A673 (cell line): ENCODE data around the gene KCND3. TPM values are rescaled to one million over a fixed set of nuclear protein-coding genes. Genes with fewer than 3 reads are reported as not detected.

Source experiments
- BruUV-seq: library from RNA; stranded (reverse); fragments of 400-500 nt; replicated peaks from 2 replicates; lab custom pipeline; 2021; lab: Mats Ljungman, UMichigan
- CTCF ChIA-PET: fragments of 300-600 bp; sonication (Branson Sonifier 250); formaldehyde crosslinking; loops from one replicate; lab custom pipeline; 2022; ENCODE audit warnings: antibody characterized with exemption; lab: Charles Lee
- POLR2A ChIA-PET: fragments of 300-600 bp; sonication (Branson Sonifier 250); formaldehyde crosslinking; loops from one replicate; lab custom pipeline; 2022; ENCODE audit warnings: antibody characterized with exemption; ENCODE audit not compliant: low non-redundant PET; lab: Charles Lee
- DNase-seq: peaks from one replicate; pipeline ENCODE4 v3.0.0-alpha.2; 2015; ENCODE audit warnings: low spot score
- H3K27ac ChIP-seq: fragments of 200-600 bp; sonication (generic); 2 replicates; pipeline ENCODE4 v1.5.1; 2016; ENCODE audit warnings: mixed run types, low read depth, mild to moderate bottlenecking, mixed read lengths, antibody characterized with exemption, low read length; ENCODE audit not compliant: poor library complexity, severe bottlenecking
- H3K27me3 ChIP-seq: fragments of 200-600 bp; sonication (generic); replicated peaks from 2 replicates; pipeline ENCODE4 v1.6.1; 2017; ENCODE audit warnings: mixed run types, low read depth, mild to moderate bottlenecking, mixed read lengths, antibody characterized with exemption, low read length; ENCODE audit not compliant: insufficient read depth, poor library complexity
- H3K36me3 ChIP-seq: fragments of 200-600 bp; sonication (generic); 2 replicates; pipeline ENCODE4 v1.6.1; 2016; ENCODE audit warnings: mixed run types, mild to moderate bottlenecking, mixed read lengths, antibody characterized with exemption, low read length; ENCODE audit not compliant: insufficient read depth, poor library complexity, severe bottlenecking
- H3K4me1 ChIP-seq: fragments of 200-600 bp; sonication (generic); 2 replicates; pipeline ENCODE4 v1.6.1; 2017; ENCODE audit warnings: mixed run types, mild to moderate bottlenecking, mixed read lengths, antibody characterized with exemption, low read length; ENCODE audit not compliant: insufficient read depth, poor library complexity, severe bottlenecking
- H3K4me3 ChIP-seq: fragments of 200-600 bp; sonication (generic); 2 replicates; pipeline ENCODE4 v1.5.1; 2016; ENCODE audit warnings: low read depth, mixed run types, mild to moderate bottlenecking, mixed read lengths, low read length; ENCODE audit not compliant: poor library complexity, severe bottlenecking
- H3K9me3 ChIP-seq: fragments of 200-600 bp; sonication (generic); 2 replicates; pipeline ENCODE4 v1.6.1; 2016; ENCODE audit warnings: mixed run types, low read depth, mild to moderate bottlenecking, mixed read lengths, antibody characterized with exemption, low read length; ENCODE audit not compliant: poor library complexity, severe bottlenecking
- CTCF ChIP-seq: fragments of 300-800, 200-600 bp; sonication (generic); conservative IDR thresholded peaks from 2 replicates; pipeline ENCODE4 v1.5.1; 2017; ENCODE audit warnings: low read depth, mild to moderate bottlenecking, antibody characterized with exemption, low read length, moderate library complexity, mixed read lengths
- EZH2 ChIP-seq: fragments of 200-600 bp; sonication (generic); IDR thresholded peaks from 2 replicates; pipeline ENCODE4 v1.6.1; 2017; ENCODE audit warnings: borderline replicate concordance, low read depth, mild to moderate bottlenecking, mixed read lengths, antibody characterized with exemption, low read length; ENCODE audit not compliant: poor library complexity, severe bottlenecking
- intact Hi-C: fragments of 100-400 bp; cut with micrococcal nuclease; formaldehyde crosslinking; loops from one replicate; pipeline ENCODE4 v1.10.0; 2022; ENCODE audit not compliant: unreplicated experiment
- total RNA-seq: library from RNA; stranded (reverse); gene quantifications from 2 replicates; pipeline ENCODE4 v1.2.3, GENCODE V29; 2021

KCND3 gene
- total RNA-seq, 1 experiment from 2014 or later = not detected

DNA sequence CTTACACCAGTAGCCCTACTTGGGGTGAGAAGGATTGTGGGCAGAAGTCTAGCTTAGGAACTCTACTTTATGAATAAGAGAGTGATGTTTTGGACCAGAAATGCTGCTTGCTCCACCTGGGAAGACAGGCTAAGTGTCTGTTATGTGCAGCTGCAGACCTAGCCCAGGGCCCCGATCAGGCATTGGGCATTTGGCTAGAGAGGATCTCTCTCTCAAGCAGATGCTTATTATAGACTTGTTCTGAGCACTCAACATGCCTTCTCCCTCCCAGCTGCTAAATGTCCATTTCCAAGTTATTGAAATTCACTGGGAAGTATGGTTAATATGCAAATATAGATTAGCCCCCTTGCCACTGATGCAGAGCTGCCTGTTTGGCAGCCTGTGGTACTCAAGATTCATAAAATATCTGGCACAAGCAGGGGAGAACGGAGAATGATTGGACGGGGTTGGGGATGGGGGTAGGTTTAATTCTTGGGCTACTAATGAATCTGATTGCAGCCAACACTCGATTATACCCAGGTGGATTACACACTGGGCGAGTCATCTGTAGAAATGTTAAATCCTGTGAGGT is 115.9 kb downstream of the KCND3 start:
- TF ChIP-seq EZH2 (no peak), CTCF (no peak)
- no peak overlapping the region for H3K4me3 ChIP-seq
- no peaks in the 10 kb centered on the region for H3K4me1 ChIP-seq
- BruUV-seq = no TSS peak
- H3K9me3 ChIP-seq = no peaks in the 10 kb centered on the region
- intact Hi-C loops = no loop called here
- DNase-seq = no peak
- ChIA-PET CTCF (no interaction called here), POLR2A (no interaction called here)
- peaks cover 72% of the 10 kb centered on the region for H3K27me3 ChIP-seq
- H3K27ac ChIP-seq = no peak overlapping the region
- no peaks in the 10 kb centered on the region for H3K36me3 ChIP-seq

- H3K27ac ChIP-seq = no peak overlapping the region
- H3K36me3 ChIP-seq = no peaks in the 10 kb centered on the region
- ChIA-PET CTCF (no interaction called here), POLR2A (no interaction called here)
- H3K4me1 ChIP-seq = no peaks in the 10 kb centered on the region
- H3K9me3 ChIP-seq = no peaks in the 10 kb centered on the region
- H3K27me3 ChIP-seq = peaks cover 54% of the 10 kb centered on the region
- TF ChIP-seq CTCF (no peak), EZH2 (no peak)
- no TSS peak for BruUV-seq
- no peak overlapping the region for H3K4me3 ChIP-seq
- intact Hi-C loops = no loop called here
- DNase-seq = no peak
Observed at GRCh38 chr1:111870181-111870580, 119.3 kb downstream of the KCND3 start.

GRCh38 chr1:111867868-111868440 is 121.5 kb downstream of the KCND3 start:
- CTCF ChIA-PET = no interaction called here

More at GRCh38 chr1:111867868-111868440, 121.5 kb downstream of the KCND3 start:
- H3K27ac ChIP-seq = no peak overlapping the region
- intact Hi-C loops = no loop called here
- H3K27me3 ChIP-seq = peaks cover 45% of the 10 kb centered on the region
- H3K4me3 ChIP-seq = no peak overlapping the region
- no peaks in the 10 kb centered on the region for H3K9me3 ChIP-seq
- TF ChIP-seq CTCF = no peak
- no peak for TF ChIP-seq EZH2
- POLR2A ChIA-PET = no interaction called here
- no peaks in the 10 kb centered on the region for H3K4me1 ChIP-seq
- BruUV-seq = no TSS peak
- no peaks in the 10 kb centered on the region for H3K36me3 ChIP-seq
- no peak for DNase-seq
